Osteocyte (in vitro differentiated cells): ENCODE results near the gene DRD1. TPM values are rescaled to one million over a fixed set of nuclear protein-coding genes. Genes with fewer than 3 reads are reported as not detected.
"Not testable (repeated sequence)": the region's sequence is repeated elsewhere in the genome, so short reads cannot be mapped to it uniquely, and the experiment has no call there.

Experiments used
- DNase-seq: peaks from one replicate; pipeline ENCODE4 v3.0.0; 2021; ENCODE audit warnings: mixed read lengths; ENCODE audit not compliant: unreplicated experiment; ENCODE audit errors: extremely low spot score
- H3K27ac Mint-ChIP-seq: one replicate; pipeline ENCODE4 v1.8.0; 2021; ENCODE audit warnings: mild to moderate bottlenecking, mixed read lengths; ENCODE audit not compliant: unreplicated experiment
- H3K27me3 Mint-ChIP-seq: one replicate; pipeline ENCODE4 v1.8.0; 2021; ENCODE audit warnings: mixed read lengths; ENCODE audit not compliant: unreplicated experiment
- H3K36me3 Mint-ChIP-seq: one replicate; pipeline ENCODE4 v1.8.0; 2021; ENCODE audit warnings: mixed read lengths; ENCODE audit not compliant: unreplicated experiment
- H3K4me1 Mint-ChIP-seq: one replicate; pipeline ENCODE4 v1.8.0; 2021; ENCODE audit warnings: mixed read lengths; ENCODE audit not compliant: unreplicated experiment
- H3K4me3 Mint-ChIP-seq: one replicate; pipeline ENCODE4 v1.8.0; 2021; ENCODE audit warnings: mild to moderate bottlenecking, moderate library complexity, mixed read lengths; ENCODE audit not compliant: unreplicated experiment
- H3K9me3 Mint-ChIP-seq: one replicate; pipeline ENCODE4 v1.8.0; 2021; ENCODE audit warnings: mixed read lengths; ENCODE audit not compliant: unreplicated experiment
- total RNA-seq: library from RNA; stranded (reverse); gene quantifications from 2 replicates; pipeline ENCODE4 v1.2.1, GENCODE V29; 2021
- TF ChIP-seq, protein P1 (sequence below): fragments of 200-600 bp; sonication (generic); IDR thresholded peaks from 2 replicates; pipeline ENCODE4 v1.5.0; 2021; ENCODE audit warnings: antibody characterized with exemption, mild to moderate bottlenecking, moderate library complexity

The DRD1 gene
- total RNA-seq, 1 donor from 2014 or later, result not detected

DNA sequence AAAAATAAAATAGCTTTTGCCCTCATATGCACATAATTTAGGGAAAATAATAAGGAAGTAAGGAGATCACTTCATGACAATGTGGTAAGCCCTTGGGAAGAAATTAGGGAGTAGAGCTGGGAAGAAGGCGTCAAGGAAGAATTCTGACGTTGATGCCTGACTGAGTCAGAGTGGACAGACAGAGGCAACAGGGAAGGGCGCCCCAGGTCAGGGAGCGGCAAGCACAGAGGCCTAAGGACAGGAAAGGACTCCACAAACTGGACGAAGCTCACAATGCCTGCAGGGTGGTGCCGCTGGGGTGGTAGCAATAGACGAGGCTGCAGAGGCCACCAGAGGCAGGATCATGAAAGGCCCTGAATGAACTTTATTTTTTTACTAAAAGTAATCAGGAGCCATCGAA lies 7.6 kb downstream of the DRD1 start:
- Mint-ChIP-seq H3K4me3 (no peak overlapping the region), H3K4me1 (no peaks in the 10 kb centered on the region), H3K36me3 (no peaks in the 10 kb centered on the region), H3K9me3 (no peaks in the 10 kb centered on the region), H3K27me3 (peaks cover 30% of the 10 kb centered on the region), H3K27ac (no peak overlapping the region)
- TF ChIP-seq, protein P1, sequence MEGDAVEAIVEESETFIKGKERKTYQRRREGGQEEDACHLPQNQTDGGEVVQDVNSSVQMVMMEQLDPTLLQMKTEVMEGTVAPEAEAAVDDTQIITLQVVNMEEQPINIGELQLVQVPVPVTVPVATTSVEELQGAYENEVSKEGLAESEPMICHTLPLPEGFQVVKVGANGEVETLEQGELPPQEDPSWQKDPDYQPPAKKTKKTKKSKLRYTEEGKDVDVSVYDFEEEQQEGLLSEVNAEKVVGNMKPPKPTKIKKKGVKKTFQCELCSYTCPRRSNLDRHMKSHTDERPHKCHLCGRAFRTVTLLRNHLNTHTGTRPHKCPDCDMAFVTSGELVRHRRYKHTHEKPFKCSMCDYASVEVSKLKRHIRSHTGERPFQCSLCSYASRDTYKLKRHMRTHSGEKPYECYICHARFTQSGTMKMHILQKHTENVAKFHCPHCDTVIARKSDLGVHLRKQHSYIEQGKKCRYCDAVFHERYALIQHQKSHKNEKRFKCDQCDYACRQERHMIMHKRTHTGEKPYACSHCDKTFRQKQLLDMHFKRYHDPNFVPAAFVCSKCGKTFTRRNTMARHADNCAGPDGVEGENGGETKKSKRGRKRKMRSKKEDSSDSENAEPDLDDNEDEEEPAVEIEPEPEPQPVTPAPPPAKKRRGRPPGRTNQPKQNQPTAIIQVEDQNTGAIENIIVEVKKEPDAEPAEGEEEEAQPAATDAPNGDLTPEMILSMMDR, result no peak
- no peak for DNase-seq

DNA sequence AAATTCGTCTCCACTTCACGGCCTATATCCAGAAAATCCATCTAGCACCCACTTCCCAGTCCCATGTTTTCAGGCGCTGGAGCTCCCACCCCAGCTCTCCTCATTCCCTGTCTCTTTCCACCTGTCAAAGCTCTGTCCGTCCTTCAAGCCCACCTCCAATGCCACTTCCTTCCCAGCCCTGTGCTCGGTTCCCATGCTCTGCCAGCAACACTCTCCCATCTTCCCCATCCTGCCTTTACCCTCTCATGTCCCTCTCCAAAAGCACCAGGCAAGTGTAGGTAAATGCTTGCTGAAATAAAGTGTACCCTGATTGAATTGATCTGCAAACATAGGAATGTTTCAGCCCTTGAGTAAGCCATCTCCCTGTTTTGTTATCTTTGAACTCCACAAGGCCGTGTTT lies 9.2 kb downstream of the DRD1 start:
- no peak for DNase-seq
- H3K9me3 Mint-ChIP-seq, result no peaks in the 10 kb centered on the region
- no peaks in the 10 kb centered on the region for H3K36me3 Mint-ChIP-seq
- no peak overlapping the region for H3K4me3 Mint-ChIP-seq
- H3K4me1 Mint-ChIP-seq, result no peaks in the 10 kb centered on the region
- H3K27me3 Mint-ChIP-seq, result peaks cover 16% of the 10 kb centered on the region
- TF ChIP-seq, protein P1, result no peak
- no peak overlapping the region for H3K27ac Mint-ChIP-seq

DNA sequence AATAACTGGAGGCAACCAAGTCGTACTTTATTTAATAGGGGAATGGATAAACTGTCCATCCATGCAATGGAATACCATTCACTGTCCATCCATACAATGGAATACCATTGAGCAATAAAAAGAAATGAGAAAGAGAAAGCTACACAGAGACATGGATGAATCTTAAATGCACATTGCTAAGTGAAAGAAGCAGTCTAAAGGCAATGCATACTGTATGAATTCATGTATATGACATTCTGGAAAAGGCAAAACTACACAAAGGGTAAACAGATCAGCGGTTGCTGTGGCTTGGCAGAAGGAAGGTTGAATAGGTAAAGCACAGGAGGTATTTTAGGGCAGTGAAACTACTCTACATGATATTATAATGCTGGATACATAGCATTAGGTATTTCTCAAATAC lies 16.2 kb downstream of the DRD1 start:
- no peaks in the 10 kb centered on the region for H3K9me3 Mint-ChIP-seq
- no peak overlapping the region for H3K27ac Mint-ChIP-seq
- no peaks in the 10 kb centered on the region for H3K4me1 Mint-ChIP-seq
- no peaks in the 10 kb centered on the region for H3K27me3 Mint-ChIP-seq
- TF ChIP-seq, protein P1, result no peak
- DNase-seq, result no peak
- H3K36me3 Mint-ChIP-seq, result no peaks in the 10 kb centered on the region
- H3K4me3 Mint-ChIP-seq, result no peak overlapping the region

DNA sequence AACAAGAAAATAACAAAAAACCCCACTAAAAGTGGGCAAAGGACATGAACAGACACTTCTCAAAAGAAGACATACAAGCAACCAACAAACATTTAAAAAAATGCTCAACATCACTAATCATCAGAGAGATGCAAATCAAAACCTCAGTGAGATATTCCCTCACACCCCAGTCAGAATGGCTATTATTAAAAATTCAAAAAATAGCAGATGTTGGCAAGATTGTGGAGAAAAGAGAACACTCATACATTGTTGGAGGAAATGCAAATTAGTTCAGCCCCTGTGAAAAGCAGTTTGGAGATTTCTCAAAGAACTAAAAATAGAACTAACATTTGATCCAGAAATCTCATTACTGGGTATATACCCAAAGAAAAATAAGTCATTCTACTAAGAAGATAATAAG lies 19.4 kb downstream of the DRD1 start:
- not testable (repeated sequence) for H3K36me3 Mint-ChIP-seq, DNase-seq, H3K27me3 Mint-ChIP-seq, H3K4me1 Mint-ChIP-seq, H3K9me3 Mint-ChIP-seq, H3K4me3 Mint-ChIP-seq, H3K27ac Mint-ChIP-seq

DNA sequence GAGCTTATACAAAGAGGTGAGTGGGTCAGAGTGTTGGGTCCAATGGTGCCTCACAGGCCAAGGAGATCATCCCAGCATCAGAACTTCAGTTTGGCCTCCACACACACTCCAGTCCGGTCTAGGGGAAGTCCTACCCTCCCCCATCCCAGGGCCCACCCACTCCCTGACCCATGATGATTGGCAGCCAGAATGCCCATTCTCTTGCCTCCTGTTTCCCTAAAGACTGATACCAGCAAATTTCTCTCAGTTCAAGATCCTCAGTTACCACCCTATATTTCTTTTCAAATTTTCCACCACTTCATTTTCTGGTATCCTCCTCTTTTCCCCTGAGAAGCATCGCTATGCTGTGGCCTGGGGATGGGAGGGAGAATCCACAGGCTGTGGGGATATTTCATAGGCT lies 21.9 kb downstream of the DRD1 start:
- H3K4me3 Mint-ChIP-seq, result no peak overlapping the region
- peaks cover 15% of the 10 kb centered on the region for H3K9me3 Mint-ChIP-seq
- TF ChIP-seq, protein P1, result no peak
- H3K27me3 Mint-ChIP-seq, result no peaks in the 10 kb centered on the region
- no peaks in the 10 kb centered on the region for H3K4me1 Mint-ChIP-seq
- H3K27ac Mint-ChIP-seq, result no peak overlapping the region
- no peaks in the 10 kb centered on the region for H3K36me3 Mint-ChIP-seq
- no peak for DNase-seq

DNA sequence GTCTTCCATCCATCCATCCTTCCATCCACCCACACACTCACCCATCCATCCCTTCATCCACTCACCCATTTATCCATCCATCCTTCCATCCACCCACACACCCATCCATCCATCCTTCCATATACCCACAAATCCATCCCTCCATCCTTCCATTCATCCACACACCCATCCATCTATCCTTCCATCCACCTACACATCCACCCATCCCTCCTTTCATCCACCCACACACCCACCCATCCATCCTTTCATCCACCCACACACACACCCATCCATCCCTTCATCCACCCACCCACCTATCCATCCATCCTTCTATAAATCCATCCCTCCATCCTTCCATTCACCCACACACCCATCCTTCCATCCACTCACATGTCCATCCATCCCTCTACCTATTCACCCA lies 23.6 kb downstream of the DRD1 start:
- DNase-seq, result no peak
- H3K4me3 Mint-ChIP-seq, result no peak overlapping the region
- H3K4me1 Mint-ChIP-seq, result no peaks in the 10 kb centered on the region
- no peaks in the 10 kb centered on the region for H3K27me3 Mint-ChIP-seq
- H3K36me3 Mint-ChIP-seq, result no peaks in the 10 kb centered on the region
- peaks cover 18% of the 10 kb centered on the region for H3K9me3 Mint-ChIP-seq
- no peak overlapping the region for H3K27ac Mint-ChIP-seq
- TF ChIP-seq, protein P1, result no peak
